DOHH2 (cell line): ENCODE measurements around the gene GNGT2.

Experiments
- H3F3A ChIP-seq: fragments of 200-600 bp; sonication (generic), shearing (Covaris generic); 2 replicates; pipeline ENCODE4 v1.6.0; 2016; ENCODE audit warnings: antibody characterized with exemption, mild to moderate bottlenecking; ENCODE audit not compliant: control insufficient read depth, insufficient read depth
- H3K27ac ChIP-seq: fragments of 200-600 bp; sonication (generic); 2 replicates; pipeline ENCODE4 v1.5.1; 2014; ENCODE audit warnings: low read depth, mild to moderate bottlenecking, low read length, moderate library complexity
- H3K27me3 ChIP-seq: fragments of 200-600 bp; sonication (generic); 2 replicates; pipeline ENCODE4 v1.6.1; 2014; ENCODE audit warnings: mild to moderate bottlenecking, low read length, mixed read lengths; ENCODE audit not compliant: control insufficient read depth
- H3K36me3 ChIP-seq: fragments of 200-600 bp; sonication (generic); 2 replicates; pipeline ENCODE4 v1.6.1; 2014; ENCODE audit warnings: mild to moderate bottlenecking, low read length, moderate library complexity, mixed read lengths; ENCODE audit not compliant: control insufficient read depth
- H3K4me1 ChIP-seq: fragments of 200-600 bp; sonication (generic); 2 replicates; pipeline ENCODE4 v1.6.1; 2014; ENCODE audit warnings: mild to moderate bottlenecking, low read length, mixed read lengths; ENCODE audit not compliant: control insufficient read depth
- H3K4me2 ChIP-seq: fragments of 200-600 bp; sonication (generic); 2 replicates; pipeline ENCODE4 v1.6.0; 2014; ENCODE audit warnings: mild to moderate bottlenecking, low read length, moderate library complexity
- H3K4me3 ChIP-seq: fragments of 200-600 bp; sonication (generic); 2 replicates; pipeline ENCODE4 v1.5.1; 2014; ENCODE audit warnings: mild to moderate bottlenecking, low read length, mixed read lengths
- H3K79me2 ChIP-seq: fragments of 200-600 bp; sonication (generic); 2 replicates; pipeline ENCODE4 v1.6.1; 2014; ENCODE audit warnings: mild to moderate bottlenecking, low read length, mixed read lengths; ENCODE audit not compliant: control insufficient read depth
- H3K9me2 ChIP-seq: fragments of 200-600 bp; sonication (generic); replicated peaks from 2 replicates; pipeline ENCODE4 v1.6.1; 2014; ENCODE audit warnings: mild to moderate bottlenecking, low read length, mixed read lengths; ENCODE audit not compliant: control insufficient read depth
- H3K9me3 ChIP-seq: fragments of 200-600 bp; sonication (generic); 2 replicates; pipeline ENCODE4 v1.6.1; 2014; ENCODE audit warnings: antibody characterized with exemption, low read length, mixed read lengths; ENCODE audit not compliant: control insufficient read depth, insufficient read depth
- H4K20me1 ChIP-seq: fragments of 200-600 bp; sonication (generic); 2 replicates; pipeline ENCODE4 v1.6.0; 2014; ENCODE audit warnings: low read depth, mild to moderate bottlenecking, antibody characterized with exemption, low read length, moderate library complexity; ENCODE audit not compliant: control insufficient read depth, insufficient read depth
- CTCF ChIP-seq: fragments of 200-600 bp; sonication (generic); IDR thresholded peaks from one replicate; pipeline ENCODE4 v1.5.1; 2014; ENCODE audit warnings: antibody characterized with exemption, mild to moderate bottlenecking, low read depth, low read length; ENCODE audit not compliant: poor library complexity, severe bottlenecking
- EZH2phosphoT487 ChIP-seq: fragments of 200-600 bp; sonication (generic); IDR thresholded peaks from 2 replicates; pipeline ENCODE4 v1.6.1; 2017; ENCODE audit warnings: borderline replicate concordance, mild to moderate bottlenecking, antibody characterized with exemption, low read length, moderate library complexity, mixed read lengths

GNGT2 gene

DNA sequence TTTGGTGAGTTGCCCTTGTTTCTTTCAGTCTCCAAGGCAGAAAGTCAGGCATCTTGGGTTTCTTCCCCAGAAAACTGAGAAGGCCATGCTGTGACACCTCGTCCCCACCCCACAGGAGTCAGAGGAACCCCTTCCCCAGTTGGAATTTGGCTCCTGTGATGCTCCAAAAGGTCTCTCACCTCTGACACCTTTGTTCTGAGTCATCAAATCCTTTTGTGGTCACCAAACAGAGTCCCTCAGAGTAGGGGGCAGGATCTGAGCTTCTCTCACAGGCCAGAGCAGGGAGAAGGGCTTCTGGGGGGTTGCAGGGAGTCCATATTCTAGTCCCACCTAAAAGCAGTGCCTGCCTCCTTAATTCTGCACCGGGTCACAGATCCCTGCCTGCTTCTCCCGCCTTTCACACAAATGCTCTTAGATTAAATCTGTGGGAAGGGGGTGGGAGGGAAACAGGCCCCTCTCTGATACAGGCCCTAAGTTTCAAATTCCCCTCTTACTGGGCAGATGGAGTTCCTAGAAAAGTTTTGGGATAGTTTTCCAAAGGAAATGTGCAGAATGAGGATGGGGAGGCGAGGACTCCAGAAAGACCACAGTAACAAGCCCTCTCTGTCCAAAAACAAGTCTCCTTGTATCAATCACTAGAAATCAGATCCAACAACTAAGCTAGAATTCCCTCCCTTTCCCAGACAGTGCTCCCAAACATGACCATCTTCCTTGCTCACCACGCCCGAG, 18.9 kb upstream of the GNGT2 start:
- TF ChIP-seq EZH2phosphoT487: no peak
- no peaks in the 10 kb centered on the region for H3K9me3 ChIP-seq
- H3K4me2 ChIP-seq: no peak overlapping the region
- peaks cover 21% of the 10 kb centered on the region for H3K4me1 ChIP-seq
- no peak overlapping the region for H3K4me3 ChIP-seq
- H3F3A ChIP-seq: no peaks in the 10 kb centered on the region
- H3K27ac ChIP-seq: no peak overlapping the region
- no peaks in the 10 kb centered on the region for H3K79me2 ChIP-seq
- H3K27me3 ChIP-seq: peaks cover 37% of the 10 kb centered on the region
- H3K9me2 ChIP-seq: no peaks in the 10 kb centered on the region
- no peaks in the 10 kb centered on the region for H4K20me1 ChIP-seq
- no peaks in the 10 kb centered on the region for H3K36me3 ChIP-seq

- no peak overlapping the region for H3K4me3 ChIP-seq
- H4K20me1 ChIP-seq: no peaks in the 10 kb centered on the region
- peaks cover 37% of the 10 kb centered on the region for H3K27me3 ChIP-seq
- no peaks in the 10 kb centered on the region for H3K79me2 ChIP-seq
- no peaks in the 10 kb centered on the region for H3K9me3 ChIP-seq
- H3K36me3 ChIP-seq: peaks cover 6% of the 10 kb centered on the region
- H3K4me1 ChIP-seq: peaks cover 37% of the 10 kb centered on the region
- no peaks in the 10 kb centered on the region for H3K9me2 ChIP-seq
- H3K27ac ChIP-seq: no peak overlapping the region
- H3F3A ChIP-seq: 0 out of 2 replicates have a peak, but pooled peaks cover 3% of the 10 kb centered on the region
- peak; percentile 88 for TF ChIP-seq CTCF
- TF ChIP-seq EZH2phosphoT487: no peak
- no peak overlapping the region for H3K4me2 ChIP-seq
These were observed 17.3 kb upstream of the GNGT2 start for GRCh38 chr17:49227436-49228261.

- Histone ChIP-seq H4K20me1 (no peaks in the 10 kb centered on the region), H3K79me2 (no peaks in the 10 kb centered on the region), H3F3A (0 out of 2 replicates have a peak, but pooled peaks cover 4% of the 10 kb centered on the region), H3K4me1 (peaks cover 38% of the 10 kb centered on the region), H3K4me3 (no peak overlapping the region), H3K36me3 (peaks cover 14% of the 10 kb centered on the region), H3K27me3 (peaks cover 37% of the 10 kb centered on the region), H3K4me2 (no peak overlapping the region), H3K9me3 (no peaks in the 10 kb centered on the region), H3K27ac (no peak overlapping the region), H3K9me2 (no peaks in the 10 kb centered on the region)
- TF ChIP-seq CTCF: no peak
- no peak for TF ChIP-seq EZH2phosphoT487
These were observed 16.5 kb upstream of the GNGT2 start for GRCh38 chr17:49226771-49227435.
